Fibroblast of gingiva (primary cell): Measurements from ENCODE around the gene CISD3.

Source experiments
- DNase-seq: peaks from one replicate; pipeline ENCODE4 v3.0.0-alpha.2; 2011; ENCODE audit warnings: low read depth

The CISD3 gene

GRCh38 chr17:38745545-38745944, 15.4 kb downstream of the CISD3 start:
- DNase-seq = no peak

- no peak for DNase-seq
Observed at GRCh38 chr17:38746004-38746848, 16.1 kb downstream of the CISD3 start.

GRCh38 chr17:38746849-38747462, 16.8 kb downstream of the CISD3 start:
- DNase-seq = no peak

GRCh38 chr17:38747463-38748148, 17.5 kb downstream of the CISD3 start:
- no peak for DNase-seq

- peak; percentile 78 for DNase-seq
Observed at GRCh38 chr17:38748149-38748891, 18.2 kb downstream of the CISD3 start, which contains the start of gene PCGF2. Gene PCGF2, minus strand, starts transcription at chr17:38748336. Its CDS starts 7,934 bp downstream, at chr17:38740402.

GRCh38 chr17:38748892-38749222, 18.7 kb downstream of the CISD3 start:
- DNase-seq = no peak

- DNase-seq = peak; percentile 46
Observed at GRCh38 chr17:38749223-38750043, 19.3 kb downstream of the CISD3 start.

- no peak for DNase-seq
Observed at GRCh38 chr17:38750044-38750311, 19.8 kb downstream of the CISD3 start.

- no peak for DNase-seq
Observed at GRCh38 chr17:38750312-38751121, 20.4 kb downstream of the CISD3 start.

GRCh38 chr17:38751144-38751807, 21.1 kb downstream of the CISD3 start:
- DNase-seq = no peak

- peak; percentile 81 for DNase-seq
Observed at GRCh38 chr17:38751808-38752307, 21.7 kb downstream of the CISD3 start.

- DNase-seq = peak; percentile 99
Observed at GRCh38 chr17:38752308-38753070, 22.3 kb downstream of the CISD3 start, which contains the start of gene PSMB3. Gene PSMB3, plus strand, starts transcription at chr17:38752741. Its CDS starts 86 bp downstream, at chr17:38752827.

- no peak for DNase-seq
Observed at GRCh38 chr17:38753071-38753506, 22.9 kb downstream of the CISD3 start.

GRCh38 chr17:38761612-38762011, 31.5 kb downstream of the CISD3 start:
- no peak for DNase-seq

- DNase-seq = no peak
Observed at GRCh38 chr17:38762231-38762630, 32.1 kb downstream of the CISD3 start.

GRCh38 chr17:38766341-38766740, 36.2 kb downstream of the CISD3 start:
- DNase-seq = no peak

- DNase-seq = no peak
Observed at GRCh38 chr17:38768417-38768816, 38.3 kb downstream of the CISD3 start.

GRCh38 chr17:38773258-38773657, 43.1 kb downstream of the CISD3 start:
- no peak for DNase-seq

- DNase-seq = no peak
Observed at GRCh38 chr17:38777641-38778250, 47.6 kb downstream of the CISD3 start.
